WTC11 (cell line): ENCODE measurements around the gene KLRK1. TPM values are rescaled to one million over a fixed set of nuclear protein-coding genes. Genes with fewer than 3 reads are reported as not detected.

ENCODE experiments used
- ATAC-seq: fragments of 200-7000 bp; cut with Tn5 transposase; 2 replicates; pipeline ENCODE4 v1.10.0; 2021; ENCODE audit warnings: mild to moderate bottlenecking, moderate library complexity
- CTCF ChIA-PET: fragments of 300-600 bp; sonication (Branson Sonifier 250); formaldehyde crosslinking; loops from one replicate; lab custom pipeline; 2021; ENCODE audit warnings: antibody characterized with exemption; lab: Charles Lee
- POLR2A ChIA-PET: fragments of 350-600 bp; sonication (Branson Sonifier 250); formaldehyde crosslinking; loops from one replicate; lab custom pipeline; 2021; ENCODE audit warnings: antibody characterized with exemption; lab: Charles Lee
- DNase-seq: peaks from one replicate; pipeline ENCODE4 v3.0.0; 2021; ENCODE audit warnings: low spot score
- H3K27ac Mint-ChIP-seq: 2 replicates; pipeline ENCODE4 v1.8.0; 2021; ENCODE audit warnings: mixed read lengths
- H3K27me3 Mint-ChIP-seq: 2 replicates; pipeline ENCODE4 v1.8.0; 2021; ENCODE audit warnings: low read depth, mild to moderate bottlenecking, moderate library complexity, mixed read lengths
- H3K36me3 Mint-ChIP-seq: 2 replicates; pipeline ENCODE4 v1.8.0; 2021; ENCODE audit warnings: mixed read lengths
- H3K4me1 Mint-ChIP-seq: 2 replicates; pipeline ENCODE4 v1.8.0; 2022; ENCODE audit warnings: mixed read lengths
- H3K4me3 Mint-ChIP-seq: 2 replicates; pipeline ENCODE4 v1.8.0; 2021; ENCODE audit warnings: mild to moderate bottlenecking, moderate library complexity, mixed read lengths
- H3K9me3 Mint-ChIP-seq: 2 replicates; pipeline ENCODE4 v1.8.0; 2021; ENCODE audit warnings: mixed read lengths
- CBFB ChIP-seq: sonication (generic); formaldehyde crosslinking; IDR thresholded peaks from 2 replicates; pipeline ENCODE4 v1.8.1; 2022; ENCODE audit warnings: mild to moderate bottlenecking, low read depth, missing genetic modification reagents
- CREM ChIP-seq: sonication (generic); formaldehyde crosslinking; IDR thresholded peaks from 2 replicates; pipeline ENCODE4 v1.8.1; 2022; ENCODE audit warnings: mild to moderate bottlenecking, missing genetic modification reagents, moderate library complexity
- FOXK1 ChIP-seq: sonication (generic); formaldehyde crosslinking; IDR thresholded peaks from 2 replicates; pipeline ENCODE4 v1.8.0; 2022; ENCODE audit warnings: mild to moderate bottlenecking, moderate library complexity, missing genetic modification reagents
- GABPB1 ChIP-seq: sonication (generic); formaldehyde crosslinking; IDR thresholded peaks from 2 replicates; pipeline ENCODE4 v1.8.1; 2023; ENCODE audit warnings: mild to moderate bottlenecking, missing genetic modification reagents
- NR1H2 ChIP-seq: sonication (generic); formaldehyde crosslinking; IDR thresholded peaks from 2 replicates; pipeline ENCODE4 v1.9.0; 2021; ENCODE audit warnings: mild to moderate bottlenecking, moderate library complexity, missing genetic modification reagents
- OVOL2 ChIP-seq: fragments of 250-450 bp; sonication (Bioruptor Pico); IDR thresholded peaks from 2 replicates; pipeline ENCODE4 v1.9.0; 2021; ENCODE audit warnings: mild to moderate bottlenecking, borderline replicate concordance
- SMAD4 ChIP-seq: sonication (generic); formaldehyde crosslinking; IDR thresholded peaks from 2 replicates; pipeline ENCODE4 v1.8.0; 2022; ENCODE audit warnings: mild to moderate bottlenecking, missing genetic modification reagents
- ZNF138 ChIP-seq: sonication (generic); formaldehyde crosslinking; conservative IDR thresholded peaks from 2 replicates; pipeline ENCODE4 v1.8.1; 2022; ENCODE audit warnings: mild to moderate bottlenecking, moderate library complexity, missing genetic modification reagents
- total RNA-seq: library from RNA; stranded (reverse); gene quantifications from 3 replicates; pipeline ENCODE4 v1.2.3, GENCODE V29; 2021
- TF ChIP-seq, protein P1 (sequence below): fragments of 250-450 bp; sonication (Bioruptor Pico); IDR thresholded peaks from 2 replicates; pipeline ENCODE4 v1.9.0; 2021; ENCODE audit warnings: mild to moderate bottlenecking, borderline replicate concordance
- TF ChIP-seq, protein P2 (sequence below): fragments of 250-450 bp; sonication (Bioruptor Pico); IDR thresholded peaks from 2 replicates; pipeline ENCODE4 v1.9.0; 2021; ENCODE audit warnings: mild to moderate bottlenecking
- TF ChIP-seq, protein P3 (sequence below): sonication (generic); formaldehyde crosslinking; IDR thresholded peaks from 2 replicates; pipeline ENCODE4 v1.8.1; 2023; ENCODE audit warnings: mild to moderate bottlenecking, missing genetic modification reagents
- TF ChIP-seq, protein P4 (sequence below): sonication (generic); formaldehyde crosslinking; IDR thresholded peaks from 2 replicates; pipeline ENCODE4 v1.8.0; 2023; ENCODE audit warnings: missing genetic modification reagents
- TF ChIP-seq, protein P5 (sequence below): sonication (generic); formaldehyde crosslinking; IDR thresholded peaks from 2 replicates; pipeline ENCODE4 v1.8.1; 2022; ENCODE audit warnings: missing genetic modification reagents, borderline replicate concordance
- TF ChIP-seq, protein P6 (sequence below): sonication (generic); formaldehyde crosslinking; conservative IDR thresholded peaks from 2 replicates; pipeline ENCODE4 v1.8.1; 2023; ENCODE audit warnings: mild to moderate bottlenecking, low read depth, missing genetic modification reagents, moderate library complexity
- TF ChIP-seq, protein P7 (sequence below): sonication (generic); formaldehyde crosslinking; IDR thresholded peaks from 2 replicates; pipeline ENCODE4 v1.8.1; 2022; ENCODE audit warnings: low read depth, missing genetic modification reagents, borderline replicate concordance
- TF ChIP-seq, protein P8 (sequence below): sonication (generic); formaldehyde crosslinking; IDR thresholded peaks from 2 replicates; pipeline ENCODE4 v1.8.1; 2023; ENCODE audit warnings: mild to moderate bottlenecking, missing genetic modification reagents
- TF ChIP-seq, protein P9 (sequence below): sonication (generic); formaldehyde crosslinking; IDR thresholded peaks from 2 replicates; pipeline ENCODE4 v1.8.1; 2023; ENCODE audit warnings: mild to moderate bottlenecking, missing genetic modification reagents, moderate library complexity

Gene KLRK1
- total RNA-seq, 1 experiment from 2014 or later = 0.15 TPM

DNA sequence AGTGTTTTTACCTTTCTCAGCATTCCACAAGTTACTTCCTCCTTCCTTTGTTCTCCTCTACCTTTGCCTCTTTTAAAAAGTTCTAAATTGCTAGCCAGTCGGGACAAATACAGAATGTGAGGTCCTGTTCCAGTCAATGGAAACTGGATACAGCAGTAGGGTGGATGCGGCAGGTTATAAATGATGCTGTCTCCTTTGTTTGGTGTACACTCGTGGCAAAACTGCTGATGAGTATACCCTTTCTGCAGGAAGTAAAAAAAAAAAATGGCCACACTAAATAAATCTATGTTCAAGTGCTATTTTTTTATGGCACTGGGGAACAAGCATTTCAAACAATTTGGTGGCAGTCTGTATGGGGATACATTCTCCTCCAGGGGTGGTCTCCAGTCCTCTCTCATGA is 27.5 kb downstream of the KLRK1 start:
- POLR2A ChIA-PET = no interaction called here
- peak overlapping the region; percentile 31 for H3K4me3 Mint-ChIP-seq
- no peak for ATAC-seq
- no peak for DNase-seq
- peak overlapping the region; percentile 83 for H3K27ac Mint-ChIP-seq
- H3K36me3 Mint-ChIP-seq = peaks cover 13% of the 10 kb centered on the region
- CTCF ChIA-PET = interaction anchor here (0.7 kb wide), 1 partner anchor 1972 kb away, joined by 3 read pairs; no protein-coding TSS in a partner anchor
- H3K27me3 Mint-ChIP-seq = no peaks in the 10 kb centered on the region
- peaks cover 30% of the 10 kb centered on the region for H3K4me1 Mint-ChIP-seq
- peaks cover 16% of the 10 kb centered on the region for H3K9me3 Mint-ChIP-seq
- TF ChIP-seq CREM (CRISPR knock-in tag) (no peak), SMAD4 (CRISPR knock-in tag) (no peak), OVOL2 (CRISPR knock-in tag) (no peak), GABPB1 (CRISPR knock-in tag) (no peak), CBFB (CRISPR knock-in tag) (no peak), FOXK1 (CRISPR knock-in tag) (no peak), ZNF138 (CRISPR knock-in tag) (no peak), NR1H2 (no peak)
- TF ChIP-seq, protein P1, sequence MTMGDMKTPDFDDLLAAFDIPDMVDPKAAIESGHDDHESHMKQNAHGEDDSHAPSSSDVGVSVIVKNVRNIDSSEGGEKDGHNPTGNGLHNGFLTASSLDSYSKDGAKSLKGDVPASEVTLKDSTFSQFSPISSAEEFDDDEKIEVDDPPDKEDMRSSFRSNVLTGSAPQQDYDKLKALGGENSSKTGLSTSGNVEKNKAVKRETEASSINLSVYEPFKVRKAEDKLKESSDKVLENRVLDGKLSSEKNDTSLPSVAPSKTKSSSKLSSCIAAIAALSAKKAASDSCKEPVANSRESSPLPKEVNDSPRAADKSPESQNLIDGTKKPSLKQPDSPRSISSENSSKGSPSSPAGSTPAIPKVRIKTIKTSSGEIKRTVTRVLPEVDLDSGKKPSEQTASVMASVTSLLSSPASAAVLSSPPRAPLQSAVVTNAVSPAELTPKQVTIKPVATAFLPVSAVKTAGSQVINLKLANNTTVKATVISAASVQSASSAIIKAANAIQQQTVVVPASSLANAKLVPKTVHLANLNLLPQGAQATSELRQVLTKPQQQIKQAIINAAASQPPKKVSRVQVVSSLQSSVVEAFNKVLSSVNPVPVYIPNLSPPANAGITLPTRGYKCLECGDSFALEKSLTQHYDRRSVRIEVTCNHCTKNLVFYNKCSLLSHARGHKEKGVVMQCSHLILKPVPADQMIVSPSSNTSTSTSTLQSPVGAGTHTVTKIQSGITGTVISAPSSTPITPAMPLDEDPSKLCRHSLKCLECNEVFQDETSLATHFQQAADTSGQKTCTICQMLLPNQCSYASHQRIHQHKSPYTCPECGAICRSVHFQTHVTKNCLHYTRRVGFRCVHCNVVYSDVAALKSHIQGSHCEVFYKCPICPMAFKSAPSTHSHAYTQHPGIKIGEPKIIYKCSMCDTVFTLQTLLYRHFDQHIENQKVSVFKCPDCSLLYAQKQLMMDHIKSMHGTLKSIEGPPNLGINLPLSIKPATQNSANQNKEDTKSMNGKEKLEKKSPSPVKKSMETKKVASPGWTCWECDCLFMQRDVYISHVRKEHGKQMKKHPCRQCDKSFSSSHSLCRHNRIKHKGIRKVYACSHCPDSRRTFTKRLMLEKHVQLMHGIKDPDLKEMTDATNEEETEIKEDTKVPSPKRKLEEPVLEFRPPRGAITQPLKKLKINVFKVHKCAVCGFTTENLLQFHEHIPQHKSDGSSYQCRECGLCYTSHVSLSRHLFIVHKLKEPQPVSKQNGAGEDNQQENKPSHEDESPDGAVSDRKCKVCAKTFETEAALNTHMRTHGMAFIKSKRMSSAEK (CRISPR knock-in tag) = no peak
- TF ChIP-seq, protein P2, sequence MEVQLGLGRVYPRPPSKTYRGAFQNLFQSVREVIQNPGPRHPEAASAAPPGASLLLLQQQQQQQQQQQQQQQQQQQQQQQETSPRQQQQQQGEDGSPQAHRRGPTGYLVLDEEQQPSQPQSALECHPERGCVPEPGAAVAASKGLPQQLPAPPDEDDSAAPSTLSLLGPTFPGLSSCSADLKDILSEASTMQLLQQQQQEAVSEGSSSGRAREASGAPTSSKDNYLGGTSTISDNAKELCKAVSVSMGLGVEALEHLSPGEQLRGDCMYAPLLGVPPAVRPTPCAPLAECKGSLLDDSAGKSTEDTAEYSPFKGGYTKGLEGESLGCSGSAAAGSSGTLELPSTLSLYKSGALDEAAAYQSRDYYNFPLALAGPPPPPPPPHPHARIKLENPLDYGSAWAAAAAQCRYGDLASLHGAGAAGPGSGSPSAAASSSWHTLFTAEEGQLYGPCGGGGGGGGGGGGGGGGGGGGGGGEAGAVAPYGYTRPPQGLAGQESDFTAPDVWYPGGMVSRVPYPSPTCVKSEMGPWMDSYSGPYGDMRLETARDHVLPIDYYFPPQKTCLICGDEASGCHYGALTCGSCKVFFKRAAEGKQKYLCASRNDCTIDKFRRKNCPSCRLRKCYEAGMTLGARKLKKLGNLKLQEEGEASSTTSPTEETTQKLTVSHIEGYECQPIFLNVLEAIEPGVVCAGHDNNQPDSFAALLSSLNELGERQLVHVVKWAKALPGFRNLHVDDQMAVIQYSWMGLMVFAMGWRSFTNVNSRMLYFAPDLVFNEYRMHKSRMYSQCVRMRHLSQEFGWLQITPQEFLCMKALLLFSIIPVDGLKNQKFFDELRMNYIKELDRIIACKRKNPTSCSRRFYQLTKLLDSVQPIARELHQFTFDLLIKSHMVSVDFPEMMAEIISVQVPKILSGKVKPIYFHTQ (CRISPR knock-in tag) = no peak
- TF ChIP-seq, protein P3, sequence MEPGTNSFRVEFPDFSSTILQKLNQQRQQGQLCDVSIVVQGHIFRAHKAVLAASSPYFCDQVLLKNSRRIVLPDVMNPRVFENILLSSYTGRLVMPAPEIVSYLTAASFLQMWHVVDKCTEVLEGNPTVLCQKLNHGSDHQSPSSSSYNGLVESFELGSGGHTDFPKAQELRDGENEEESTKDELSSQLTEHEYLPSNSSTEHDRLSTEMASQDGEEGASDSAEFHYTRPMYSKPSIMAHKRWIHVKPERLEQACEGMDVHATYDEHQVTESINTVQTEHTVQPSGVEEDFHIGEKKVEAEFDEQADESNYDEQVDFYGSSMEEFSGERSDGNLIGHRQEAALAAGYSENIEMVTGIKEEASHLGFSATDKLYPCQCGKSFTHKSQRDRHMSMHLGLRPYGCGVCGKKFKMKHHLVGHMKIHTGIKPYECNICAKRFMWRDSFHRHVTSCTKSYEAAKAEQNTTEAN (CRISPR knock-in tag) = no peak
- TF ChIP-seq, protein P4, sequence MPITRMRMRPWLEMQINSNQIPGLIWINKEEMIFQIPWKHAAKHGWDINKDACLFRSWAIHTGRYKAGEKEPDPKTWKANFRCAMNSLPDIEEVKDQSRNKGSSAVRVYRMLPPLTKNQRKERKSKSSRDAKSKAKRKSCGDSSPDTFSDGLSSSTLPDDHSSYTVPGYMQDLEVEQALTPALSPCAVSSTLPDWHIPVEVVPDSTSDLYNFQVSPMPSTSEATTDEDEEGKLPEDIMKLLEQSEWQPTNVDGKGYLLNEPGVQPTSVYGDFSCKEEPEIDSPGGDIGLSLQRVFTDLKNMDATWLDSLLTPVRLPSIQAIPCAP (CRISPR knock-in tag) = no peak
- TF ChIP-seq, protein P5, sequence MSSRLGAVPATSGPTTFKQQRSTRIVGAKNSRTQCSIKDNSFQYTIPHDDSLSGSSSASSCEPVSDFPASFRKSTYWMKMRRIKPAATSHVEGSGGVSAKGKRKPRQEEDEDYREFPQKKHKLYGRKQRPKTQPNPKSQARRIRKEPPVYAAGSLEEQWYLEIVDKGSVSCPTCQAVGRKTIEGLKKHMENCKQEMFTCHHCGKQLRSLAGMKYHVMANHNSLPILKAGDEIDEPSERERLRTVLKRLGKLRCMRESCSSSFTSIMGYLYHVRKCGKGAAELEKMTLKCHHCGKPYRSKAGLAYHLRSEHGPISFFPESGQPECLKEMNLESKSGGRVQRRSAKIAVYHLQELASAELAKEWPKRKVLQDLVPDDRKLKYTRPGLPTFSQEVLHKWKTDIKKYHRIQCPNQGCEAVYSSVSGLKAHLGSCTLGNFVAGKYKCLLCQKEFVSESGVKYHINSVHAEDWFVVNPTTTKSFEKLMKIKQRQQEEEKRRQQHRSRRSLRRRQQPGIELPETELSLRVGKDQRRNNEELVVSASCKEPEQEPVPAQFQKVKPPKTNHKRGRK (CRISPR knock-in tag) = no peak
- TF ChIP-seq, protein P6, sequence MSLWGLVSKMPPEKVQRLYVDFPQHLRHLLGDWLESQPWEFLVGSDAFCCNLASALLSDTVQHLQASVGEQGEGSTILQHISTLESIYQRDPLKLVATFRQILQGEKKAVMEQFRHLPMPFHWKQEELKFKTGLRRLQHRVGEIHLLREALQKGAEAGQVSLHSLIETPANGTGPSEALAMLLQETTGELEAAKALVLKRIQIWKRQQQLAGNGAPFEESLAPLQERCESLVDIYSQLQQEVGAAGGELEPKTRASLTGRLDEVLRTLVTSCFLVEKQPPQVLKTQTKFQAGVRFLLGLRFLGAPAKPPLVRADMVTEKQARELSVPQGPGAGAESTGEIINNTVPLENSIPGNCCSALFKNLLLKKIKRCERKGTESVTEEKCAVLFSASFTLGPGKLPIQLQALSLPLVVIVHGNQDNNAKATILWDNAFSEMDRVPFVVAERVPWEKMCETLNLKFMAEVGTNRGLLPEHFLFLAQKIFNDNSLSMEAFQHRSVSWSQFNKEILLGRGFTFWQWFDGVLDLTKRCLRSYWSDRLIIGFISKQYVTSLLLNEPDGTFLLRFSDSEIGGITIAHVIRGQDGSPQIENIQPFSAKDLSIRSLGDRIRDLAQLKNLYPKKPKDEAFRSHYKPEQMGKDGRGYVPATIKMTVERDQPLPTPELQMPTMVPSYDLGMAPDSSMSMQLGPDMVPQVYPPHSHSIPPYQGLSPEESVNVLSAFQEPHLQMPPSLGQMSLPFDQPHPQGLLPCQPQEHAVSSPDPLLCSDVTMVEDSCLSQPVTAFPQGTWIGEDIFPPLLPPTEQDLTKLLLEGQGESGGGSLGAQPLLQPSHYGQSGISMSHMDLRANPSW (CRISPR knock-in tag) = no peak
- TF ChIP-seq, protein P7, sequence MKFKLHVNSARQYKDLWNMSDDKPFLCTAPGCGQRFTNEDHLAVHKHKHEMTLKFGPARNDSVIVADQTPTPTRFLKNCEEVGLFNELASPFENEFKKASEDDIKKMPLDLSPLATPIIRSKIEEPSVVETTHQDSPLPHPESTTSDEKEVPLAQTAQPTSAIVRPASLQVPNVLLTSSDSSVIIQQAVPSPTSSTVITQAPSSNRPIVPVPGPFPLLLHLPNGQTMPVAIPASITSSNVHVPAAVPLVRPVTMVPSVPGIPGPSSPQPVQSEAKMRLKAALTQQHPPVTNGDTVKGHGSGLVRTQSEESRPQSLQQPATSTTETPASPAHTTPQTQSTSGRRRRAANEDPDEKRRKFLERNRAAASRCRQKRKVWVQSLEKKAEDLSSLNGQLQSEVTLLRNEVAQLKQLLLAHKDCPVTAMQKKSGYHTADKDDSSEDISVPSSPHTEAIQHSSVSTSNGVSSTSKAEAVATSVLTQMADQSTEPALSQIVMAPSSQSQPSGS (CRISPR knock-in tag) = no peak
- TF ChIP-seq, protein P8, sequence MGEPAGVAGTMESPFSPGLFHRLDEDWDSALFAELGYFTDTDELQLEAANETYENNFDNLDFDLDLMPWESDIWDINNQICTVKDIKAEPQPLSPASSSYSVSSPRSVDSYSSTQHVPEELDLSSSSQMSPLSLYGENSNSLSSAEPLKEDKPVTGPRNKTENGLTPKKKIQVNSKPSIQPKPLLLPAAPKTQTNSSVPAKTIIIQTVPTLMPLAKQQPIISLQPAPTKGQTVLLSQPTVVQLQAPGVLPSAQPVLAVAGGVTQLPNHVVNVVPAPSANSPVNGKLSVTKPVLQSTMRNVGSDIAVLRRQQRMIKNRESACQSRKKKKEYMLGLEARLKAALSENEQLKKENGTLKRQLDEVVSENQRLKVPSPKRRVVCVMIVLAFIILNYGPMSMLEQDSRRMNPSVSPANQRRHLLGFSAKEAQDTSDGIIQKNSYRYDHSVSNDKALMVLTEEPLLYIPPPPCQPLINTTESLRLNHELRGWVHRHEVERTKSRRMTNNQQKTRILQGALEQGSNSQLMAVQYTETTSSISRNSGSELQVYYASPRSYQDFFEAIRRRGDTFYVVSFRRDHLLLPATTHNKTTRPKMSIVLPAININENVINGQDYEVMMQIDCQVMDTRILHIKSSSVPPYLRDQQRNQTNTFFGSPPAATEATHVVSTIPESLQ (CRISPR knock-in tag) = no peak
- TF ChIP-seq, protein P9, sequence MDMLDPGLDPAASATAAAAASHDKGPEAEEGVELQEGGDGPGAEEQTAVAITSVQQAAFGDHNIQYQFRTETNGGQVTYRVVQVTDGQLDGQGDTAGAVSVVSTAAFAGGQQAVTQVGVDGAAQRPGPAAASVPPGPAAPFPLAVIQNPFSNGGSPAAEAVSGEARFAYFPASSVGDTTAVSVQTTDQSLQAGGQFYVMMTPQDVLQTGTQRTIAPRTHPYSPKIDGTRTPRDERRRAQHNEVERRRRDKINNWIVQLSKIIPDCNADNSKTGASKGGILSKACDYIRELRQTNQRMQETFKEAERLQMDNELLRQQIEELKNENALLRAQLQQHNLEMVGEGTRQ (CRISPR knock-in tag) = no peak
